ENCODE data around the gene ITGA4.

GRCh38 chr2:181471783-181472182 lies 14.6 kb downstream of the ITGA4 start:
- no peak for TF ChIP-seq CTCF (conservative IDR thresholded peaks at IDR 0.05 in 1 of 2, IDR thresholded peaks at IDR 0.05 in 1 of 2; ENCODE audit: extremely low read depth in 1 of 2, insufficient read depth in 1 of 2, low read depth in 1 of 2, low read length in 2 of 2)
- TF ChIP-seq EZH2 (IDR thresholded peaks at IDR 0.05; ENCODE audit: borderline replicate concordance, low read length) = no peak
